Activated T-cell treated with anti-CD3 and anti-CD28 coated beads for 1 hour (primary cell): ENCODE measurements around the gene PALLD.

Source experiments
- DNase-seq: peaks from one replicate; pipeline ENCODE4 v3.0.0-alpha.2; 2020; ENCODE audit warnings: low read depth

Gene PALLD

GRCh38 chr4:168852933-168853713 lies 356.3 kb downstream of the PALLD start:
- no peak for DNase-seq

- DNase-seq, result no peak
Measured at GRCh38 chr4:168853770-168854169, 356.9 kb downstream of the PALLD start.

GRCh38 chr4:168854350-168854921 lies 357.6 kb downstream of the PALLD start:
- DNase-seq, result no peak

- DNase-seq, result no peak
Measured at GRCh38 chr4:168856312-168856711, 359.5 kb downstream of the PALLD start.

- DNase-seq, result no peak
Measured at GRCh38 chr4:168857009-168857408, 360.2 kb downstream of the PALLD start.

- no peak for DNase-seq
Measured at GRCh38 chr4:168857546-168858314, 360.9 kb downstream of the PALLD start.

GRCh38 chr4:168859100-168859499 lies 362.2 kb downstream of the PALLD start:
- DNase-seq, result no peak

GRCh38 chr4:168859888-168860694 lies 363.2 kb downstream of the PALLD start:
- no peak for DNase-seq

- no peak for DNase-seq
Measured at GRCh38 chr4:168860827-168861226, 364.0 kb downstream of the PALLD start.

GRCh38 chr4:168863719-168864647 lies 367.1 kb downstream of the PALLD start:
- no peak for DNase-seq

- no peak for DNase-seq
Measured at GRCh38 chr4:168864821-168865541, 368.1 kb downstream of the PALLD start.

- no peak for DNase-seq
Measured at GRCh38 chr4:168865854-168866253, 369.0 kb downstream of the PALLD start.

- no peak for DNase-seq
Measured at GRCh38 chr4:168866635-168867034, 369.8 kb downstream of the PALLD start.

GRCh38 chr4:168867128-168867527 lies 370.3 kb downstream of the PALLD start:
- DNase-seq, result no peak

GRCh38 chr4:168868044-168868781 lies 371.4 kb downstream of the PALLD start:
- no peak for DNase-seq

- DNase-seq, result no peak
Measured at GRCh38 chr4:168868802-168869201, 371.9 kb downstream of the PALLD start.

GRCh38 chr4:168870004-168870403 lies 373.2 kb downstream of the PALLD start:
- DNase-seq, result no peak

GRCh38 chr4:168871632-168872031 lies 374.8 kb downstream of the PALLD start:
- DNase-seq, result no peak

GRCh38 chr4:168874083-168874482 lies 377.2 kb downstream of the PALLD start:
- DNase-seq, result no peak

GRCh38 chr4:168876106-168876505 lies 379.3 kb downstream of the PALLD start:
- no peak for DNase-seq
